CD4-positive, alpha-beta T cell (primary cell): ENCODE results near the gene MYH10. TPM values are rescaled to one million over a fixed set of nuclear protein-coding genes. Genes with fewer than 3 reads are reported as not detected.

Experiments used
- ATAC-seq: fragments of 200-7000 bp; cut with Tn5 transposase; one replicate; pipeline ENCODE4 v1.10.0; 2022; ENCODE audit warnings: mild to moderate bottlenecking; ENCODE audit not compliant: poor library complexity
- CTCF ChIA-PET: fragments of 350-600 bp; sonication (Branson Sonifier 250); formaldehyde crosslinking; loops from one replicate; lab custom pipeline; 2021; ENCODE audit warnings: antibody characterized with exemption, inconsistent platforms; lab: Charles Lee
- POLR2A ChIA-PET: fragments of 350-600 bp; sonication (Branson Sonifier 250); formaldehyde crosslinking; loops from one replicate; lab custom pipeline; 2021; ENCODE audit warnings: antibody characterized with exemption, inconsistent platforms; lab: Charles Lee
- DNase-seq, 14 experiments: peaks; one replicate each; pipeline ENCODE4 v3.0.0-alpha.2; 2013 to 2020; ENCODE audit warnings: mixed read lengths in 2 of 14
- H3K27ac ChIP-seq, 2 donors: one replicate each; pipeline versions ENCODE4 v1.5.1 to v1.7.0; 2013; ENCODE audit warnings: low read length in 2 of 2, low read depth in 1 of 2, mild to moderate bottlenecking in 1 of 2
- H3K27me3 ChIP-seq, 2 experiments: 1 replicate in 1 of 2; 2 replicates in 1 of 2; pipeline versions ENCODE4 v1.6.1 to v1.7.0; 2013; ENCODE audit warnings: low read length in 2 of 2, control low read depth in 1 of 2, mild to moderate bottlenecking in 1 of 2, moderate library complexity in 1 of 2; ENCODE audit not compliant: insufficient read depth in 2 of 2, control insufficient read depth in 1 of 2
- H3K36me3 ChIP-seq: one replicate; pipeline ENCODE4 v1.6.1; 2013; ENCODE audit warnings: low read length, control low read depth; ENCODE audit not compliant: insufficient read depth
- H3K4me1 ChIP-seq: one replicate; pipeline ENCODE4 v1.6.1; 2013; ENCODE audit warnings: low read length, control low read depth; ENCODE audit not compliant: insufficient read depth
- H3K4me3 ChIP-seq: one replicate; pipeline ENCODE4 v1.5.1; 2013; ENCODE audit warnings: mild to moderate bottlenecking, low read length, moderate library complexity
- H3K9me3 ChIP-seq, 2 experiments: 1 replicate in 1 of 2; 2 replicates in 1 of 2; pipeline versions ENCODE4 v1.6.1 to v1.7.0; 2013; ENCODE audit warnings: low read length in 2 of 2, mild to moderate bottlenecking in 2 of 2, control low read depth in 1 of 2, moderate library complexity in 1 of 2; ENCODE audit not compliant: control insufficient read depth in 1 of 2, insufficient read depth in 1 of 2
- H3K27ac Mint-ChIP-seq: one replicate; pipeline ENCODE4 v1.8.0; 2020; ENCODE audit warnings: mixed read lengths
- H3K27me3 Mint-ChIP-seq: one replicate; pipeline ENCODE4 v1.8.0; 2021; ENCODE audit warnings: mixed read lengths
- H3K36me3 Mint-ChIP-seq: one replicate; pipeline ENCODE4 v1.8.0; 2021; ENCODE audit warnings: low read depth, mixed read lengths
- H3K4me1 Mint-ChIP-seq: one replicate; pipeline ENCODE4 v1.8.0; 2021; ENCODE audit warnings: low read depth, mixed read lengths
- H3K4me3 Mint-ChIP-seq: one replicate; pipeline ENCODE4 v1.8.0; 2020; ENCODE audit warnings: mild to moderate bottlenecking, mixed read lengths
- H3K9me3 Mint-ChIP-seq: one replicate; pipeline ENCODE4 v1.8.0; 2020; ENCODE audit warnings: mixed read lengths
- CTCF ChIP-seq: fragments of 200-600 bp; IDR thresholded peaks from one replicate; pipeline ENCODE4 v1.8.0; 2022; ENCODE audit warnings: antibody characterized with exemption, mild to moderate bottlenecking
- intact Hi-C, 2 experiments: fragments of 100-400 bp; cut with DNase I in 1 of 2; cut with micrococcal nuclease in 1 of 2; formaldehyde crosslinking; loops; one replicate each; pipeline versions ENCODE4 v1.15.1 to v1.9.0; 2023 to 2025; cut with DNase I, micrococcal nuclease
- total RNA-seq, 174 experiments: library from RNA in 2 of 174; stranded (reverse) in 2 of 174; gene quantifications; one replicate each; pipeline ENCODE4 v1.2.3 and lab custom pipeline; 2021 to 2026

Gene MYH10
- total RNA-seq, 2 experiments from 2014 or later: 1.5 to 1.9 TPM

- Histone ChIP-seq H3K27ac (no peak overlapping the region), H3K9me3 (no peaks in the 10 kb centered on the region), H3K4me3 (no peak overlapping the region), H3K4me1 (no peaks in the 10 kb centered on the region), H3K27me3 (no peaks in the 10 kb centered on the region), H3K36me3 (peaks cover 78% of the 10 kb centered on the region)
- no peak overlapping the region for H3K4me3 Mint-ChIP-seq
- ChIA-PET CTCF (no interaction called here), POLR2A (no interaction called here)
- H3K9me3 Mint-ChIP-seq: no peaks in the 10 kb centered on the region
- DNase-seq: no peak
- H3K4me1 Mint-ChIP-seq: no peaks in the 10 kb centered on the region
- H3K27ac Mint-ChIP-seq: no peak overlapping the region
- no peak for TF ChIP-seq CTCF
- H3K27me3 Mint-ChIP-seq: no peaks in the 10 kb centered on the region
- H3K36me3 Mint-ChIP-seq: peaks cover 89% of the 10 kb centered on the region
- intact Hi-C loops: no loop called here
- ATAC-seq: no peak
These were observed 160.6 kb downstream of the MYH10 start for GRCh38 chr17:8469964-8470363.

- ChIA-PET CTCF (no interaction called here), POLR2A (no interaction called here)
- no peak overlapping the region for H3K4me3 ChIP-seq
- no peaks in the 10 kb centered on the region for H3K27me3 ChIP-seq
- no peaks in the 10 kb centered on the region for H3K4me1 ChIP-seq
- peaks cover 5% of the 10 kb centered on the region for H3K4me1 Mint-ChIP-seq
- no peak overlapping the region for H3K27ac Mint-ChIP-seq
- no peak for TF ChIP-seq CTCF
- no peak for DNase-seq
- intact Hi-C loops: no loop called here
- no peak overlapping the region for H3K4me3 Mint-ChIP-seq
- peaks cover 89% of the 10 kb centered on the region for H3K36me3 Mint-ChIP-seq
- no peaks in the 10 kb centered on the region for H3K9me3 Mint-ChIP-seq
- H3K36me3 ChIP-seq: peaks cover 77% of the 10 kb centered on the region
- ATAC-seq: no peak
- no peak overlapping the region for H3K27ac ChIP-seq
- H3K9me3 ChIP-seq: no peaks in the 10 kb centered on the region
- no peaks in the 10 kb centered on the region for H3K27me3 Mint-ChIP-seq
These were observed 161.5 kb downstream of the MYH10 start for GRCh38 chr17:8468980-8469379.

GRCh38 chr17:8468127-8468526 is 162.4 kb downstream of the MYH10 start:
- Mint-ChIP-seq H3K9me3 (no peaks in the 10 kb centered on the region), H3K27me3 (no peaks in the 10 kb centered on the region), H3K36me3 (peaks cover 89% of the 10 kb centered on the region), H3K4me1 (peaks cover 8% of the 10 kb centered on the region), H3K4me3 (no peak overlapping the region), H3K27ac (no peak overlapping the region)
- ATAC-seq (no peak), DNase-seq (no peak)
- CTCF ChIA-PET: no interaction called here
- H3K27me3 ChIP-seq: no peaks in the 10 kb centered on the region
- no peaks in the 10 kb centered on the region for H3K9me3 ChIP-seq
- H3K4me1 ChIP-seq: no peaks in the 10 kb centered on the region
- H3K27ac ChIP-seq: no peak overlapping the region
- no peak for TF ChIP-seq CTCF
- intact Hi-C loops: no loop called here
- H3K4me3 ChIP-seq: no peak overlapping the region
- POLR2A ChIA-PET: no interaction called here
- H3K36me3 ChIP-seq: peaks cover 76% of the 10 kb centered on the region
